Choroid plexus epithelial cell (primary cell): ENCODE results near the gene ARFGAP2.
A peak's percentile ranks its signal among the peaks of the same experiment; 100 is the strongest.

ENCODE experiments used
- DNase-seq: peaks from one replicate; pipeline ENCODE4 v3.0.0-alpha.2; 2010; ENCODE audit warnings: low read depth
- H3K4me3 ChIP-seq: 2 replicates; pipeline ENCODE4 v1.5.1; 2011; ENCODE audit warnings: low read depth, mild to moderate bottlenecking, control low read depth, low read length, moderate library complexity
- TF ChIP-seq, protein P1 (sequence below): conservative IDR thresholded peaks from 2 replicates; pipeline ENCODE4 v1.5.1; 2011; ENCODE audit warnings: low read depth, mild to moderate bottlenecking, control low read depth, inconsistent platforms, low read length, moderate library complexity

The ARFGAP2 gene

DNA sequence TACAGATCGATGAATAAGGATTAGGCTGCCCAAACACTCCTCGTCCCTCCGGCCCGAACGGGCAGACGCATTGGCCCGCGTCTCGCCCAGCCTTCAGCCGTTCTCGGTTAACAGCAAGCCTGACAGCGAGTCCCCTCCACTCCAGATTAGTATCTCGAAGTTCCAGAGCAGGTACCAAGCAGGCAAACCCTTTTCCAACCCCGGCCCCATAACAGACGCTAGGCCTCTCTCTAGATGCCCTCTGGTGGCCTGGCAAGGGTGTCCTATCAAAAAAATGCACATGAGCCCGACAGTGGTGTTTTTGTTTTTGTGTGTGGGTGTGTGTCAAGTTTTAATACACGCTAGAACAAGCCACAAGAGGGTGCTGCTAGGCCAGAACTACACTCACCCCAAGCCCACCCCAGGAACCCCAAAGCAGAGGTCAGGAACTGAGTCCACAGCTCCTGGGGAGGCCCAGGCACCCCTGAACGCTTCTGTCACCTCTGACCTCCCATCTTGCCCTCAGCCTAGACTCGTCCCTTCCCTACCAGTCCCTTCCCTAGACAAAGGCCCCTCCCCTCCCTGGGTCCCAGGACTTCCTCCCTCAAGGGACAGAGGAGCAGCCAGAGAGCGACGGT lies 658 bp upstream of the ARFGAP2 start:
- TF ChIP-seq, protein P1, sequence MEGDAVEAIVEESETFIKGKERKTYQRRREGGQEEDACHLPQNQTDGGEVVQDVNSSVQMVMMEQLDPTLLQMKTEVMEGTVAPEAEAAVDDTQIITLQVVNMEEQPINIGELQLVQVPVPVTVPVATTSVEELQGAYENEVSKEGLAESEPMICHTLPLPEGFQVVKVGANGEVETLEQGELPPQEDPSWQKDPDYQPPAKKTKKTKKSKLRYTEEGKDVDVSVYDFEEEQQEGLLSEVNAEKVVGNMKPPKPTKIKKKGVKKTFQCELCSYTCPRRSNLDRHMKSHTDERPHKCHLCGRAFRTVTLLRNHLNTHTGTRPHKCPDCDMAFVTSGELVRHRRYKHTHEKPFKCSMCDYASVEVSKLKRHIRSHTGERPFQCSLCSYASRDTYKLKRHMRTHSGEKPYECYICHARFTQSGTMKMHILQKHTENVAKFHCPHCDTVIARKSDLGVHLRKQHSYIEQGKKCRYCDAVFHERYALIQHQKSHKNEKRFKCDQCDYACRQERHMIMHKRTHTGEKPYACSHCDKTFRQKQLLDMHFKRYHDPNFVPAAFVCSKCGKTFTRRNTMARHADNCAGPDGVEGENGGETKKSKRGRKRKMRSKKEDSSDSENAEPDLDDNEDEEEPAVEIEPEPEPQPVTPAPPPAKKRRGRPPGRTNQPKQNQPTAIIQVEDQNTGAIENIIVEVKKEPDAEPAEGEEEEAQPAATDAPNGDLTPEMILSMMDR, result peak; percentile 74
- peak; percentile 80 for DNase-seq
- H3K4me3 ChIP-seq, result peak overlapping the region; percentile 65

DNA sequence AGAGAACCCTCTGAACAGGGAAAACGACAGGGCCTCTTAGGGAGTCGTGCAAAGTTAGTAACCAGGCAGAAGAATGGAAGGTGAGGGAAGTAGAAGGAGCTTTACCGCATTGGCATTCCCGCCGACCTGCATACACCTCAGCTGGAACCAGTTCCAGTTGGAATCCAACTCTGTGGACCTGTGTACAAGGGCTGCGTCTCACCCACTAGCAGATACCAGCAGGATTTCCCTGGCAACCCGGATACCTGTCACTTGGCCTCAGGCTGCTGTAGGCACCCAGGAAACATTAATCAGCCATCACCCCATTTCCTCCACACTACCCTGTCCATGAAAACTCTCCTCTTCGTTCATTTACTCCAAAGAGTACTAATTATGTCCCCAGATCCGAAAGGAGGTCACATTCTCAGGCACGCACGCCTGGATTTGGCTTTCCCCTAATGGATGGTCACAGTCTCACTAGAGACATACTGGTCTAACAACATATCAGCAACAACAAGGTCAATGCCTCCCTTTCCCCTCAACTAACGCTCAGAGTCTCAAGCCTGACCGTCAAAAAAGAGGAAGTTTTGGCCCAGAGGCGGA lies 842 bp downstream of the ARFGAP2 start:
- TF ChIP-seq, protein P1, result no peak
- DNase-seq, result peak; percentile 10
- H3K4me3 ChIP-seq, result peak overlapping the region; percentile 97

DNA sequence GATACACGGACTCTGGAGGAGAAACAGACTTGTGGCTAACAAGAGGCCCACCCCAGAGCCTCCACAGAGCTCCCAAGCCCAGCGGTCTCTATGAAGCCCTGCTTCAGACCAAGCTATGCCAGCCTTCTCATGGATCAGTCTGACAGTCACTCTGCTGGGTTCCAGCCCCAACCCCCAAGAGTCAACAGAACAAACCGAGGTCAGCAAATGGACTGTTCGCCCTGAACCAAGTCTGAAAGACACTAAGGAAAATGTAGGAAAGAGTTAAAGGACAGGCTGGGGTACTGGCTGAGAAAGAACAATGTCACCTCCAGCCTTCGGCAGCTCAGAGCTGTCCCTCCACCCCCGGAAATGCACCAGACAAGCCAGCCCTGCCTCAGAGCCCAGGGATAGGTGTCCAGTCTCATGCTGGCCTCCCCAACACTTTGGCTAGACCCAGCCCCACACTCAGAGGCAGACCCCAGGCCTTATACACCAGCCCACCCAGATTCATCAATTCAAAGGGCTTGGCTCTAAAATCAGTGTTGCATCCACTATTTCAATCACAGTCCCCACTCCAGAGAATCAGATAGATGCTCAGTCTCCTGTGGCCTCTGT lies 3.8 kb downstream of the ARFGAP2 start:
- no peak overlapping the region for H3K4me3 ChIP-seq
- no peak for DNase-seq
- TF ChIP-seq, protein P1, result no peak

DNA sequence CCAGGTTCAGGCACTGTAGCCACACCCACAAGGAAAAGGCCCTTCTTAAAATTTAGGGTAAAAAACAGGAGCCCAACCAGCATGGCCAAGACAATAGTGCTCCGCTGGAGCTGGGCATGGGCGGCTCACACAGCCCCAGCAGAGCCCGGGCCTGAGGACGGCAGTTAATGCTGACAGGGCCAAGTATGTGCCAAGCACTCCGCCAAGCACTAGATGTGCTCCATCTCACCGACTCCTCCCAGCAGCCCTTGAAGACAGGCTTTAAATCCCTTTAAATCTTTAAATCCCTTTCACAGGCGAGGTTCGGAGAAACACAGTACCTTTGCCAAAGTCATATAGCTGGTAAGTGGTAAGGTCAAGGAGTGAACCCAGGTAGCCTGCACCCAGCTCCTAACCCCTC lies 4.8 kb downstream of the ARFGAP2 start:
- no peak overlapping the region for H3K4me3 ChIP-seq
- no peak for DNase-seq
- TF ChIP-seq, protein P1, result no peak

DNA sequence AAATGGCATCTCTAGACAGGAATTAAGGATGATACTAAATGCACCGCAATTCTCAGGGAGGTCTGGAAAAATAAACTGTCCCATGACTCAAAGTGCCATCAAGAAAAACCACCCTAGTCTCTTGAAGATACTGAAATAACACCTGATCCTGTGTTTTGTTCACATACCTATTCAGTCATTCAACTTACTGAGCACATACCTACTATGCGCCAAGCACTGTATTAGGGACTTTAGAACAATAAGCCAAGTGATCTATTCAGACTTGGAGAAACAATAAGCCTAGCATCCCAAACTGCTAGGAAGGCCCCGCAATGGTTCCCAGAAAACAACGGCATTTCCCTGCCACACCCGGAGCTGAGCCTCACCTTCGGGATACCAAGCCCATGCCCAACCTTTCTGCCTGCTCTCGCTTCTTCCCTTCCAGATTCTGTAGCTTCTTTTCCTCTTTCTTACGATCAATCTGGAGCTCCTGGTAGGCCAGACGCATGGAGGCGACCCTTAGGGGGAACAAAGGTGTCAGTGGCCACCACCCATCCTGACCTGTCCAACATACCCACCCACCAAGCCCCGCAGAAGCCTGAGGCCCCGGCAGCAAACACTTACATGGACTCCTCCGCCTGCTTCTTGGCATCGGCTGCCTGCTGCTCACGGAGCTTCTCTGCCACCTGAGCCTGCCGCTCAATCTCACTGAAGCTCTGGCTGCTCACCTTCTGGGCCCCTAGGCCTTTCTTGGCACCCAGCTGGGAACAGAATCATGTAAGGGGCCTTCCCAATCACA lies 5.4 kb downstream of the ARFGAP2 start:
- DNase-seq, result no peak
- no peak overlapping the region for H3K4me3 ChIP-seq
- TF ChIP-seq, protein P1, result no peak

DNA sequence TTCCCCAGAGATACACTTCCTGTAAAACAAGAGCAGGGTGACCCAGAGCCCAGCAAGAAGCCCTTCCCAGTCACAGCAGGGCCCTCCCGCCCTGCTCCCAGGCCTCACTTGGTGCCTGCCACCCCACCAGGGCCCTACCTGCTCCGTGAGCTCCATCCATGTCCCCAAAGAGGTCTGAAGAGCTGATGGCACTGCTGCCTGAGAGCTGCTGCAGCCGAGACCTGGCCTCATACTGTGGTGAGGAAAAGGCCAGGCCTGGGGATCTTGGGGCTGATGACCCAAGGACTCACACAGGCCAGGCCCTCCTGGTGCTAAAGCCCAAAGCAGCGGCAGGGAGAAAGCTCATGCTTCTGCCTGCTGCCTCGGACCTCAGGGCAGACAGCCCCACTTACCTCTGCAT lies 10.3 kb downstream of the ARFGAP2 start:
- DNase-seq, result no peak
- TF ChIP-seq, protein P1, result no peak
- no peak overlapping the region for H3K4me3 ChIP-seq
